Karpas-422 (cell line): ENCODE results near the gene GMIP. TPM values are rescaled to one million over a fixed set of nuclear protein-coding genes. Genes with fewer than 3 reads are reported as not detected.
"Not testable (repeated sequence)": the region's sequence is repeated elsewhere in the genome, so short reads cannot be mapped to it uniquely, and the experiment has no call there.

Experiments
- DNase-seq: peaks from one replicate; pipeline ENCODE4 v3.0.0-alpha.2; 2015
- H2AFZ ChIP-seq: fragments of 200-600 bp; sonication (generic); 2 replicates; pipeline ENCODE4 v1.6.1; 2014; ENCODE audit warnings: antibody characterized with exemption, low read length, mixed read lengths
- H3K27ac ChIP-seq: fragments of 200-600 bp; sonication (generic); 2 replicates; pipeline ENCODE4 v1.5.1; 2014; ENCODE audit warnings: mild to moderate bottlenecking, low read length, moderate library complexity
- H3K27me3 ChIP-seq: fragments of 200-600 bp; sonication (generic); 2 replicates; pipeline ENCODE4 v1.6.1; 2014; ENCODE audit warnings: low read length, mixed read lengths
- H3K36me3 ChIP-seq: fragments of 200-600 bp; sonication (generic); 2 replicates; pipeline ENCODE4 v1.6.1; 2014; ENCODE audit warnings: low read length, mixed read lengths; ENCODE audit not compliant: insufficient read depth
- H3K4me1 ChIP-seq: fragments of 200-600 bp; sonication (generic); 2 replicates; pipeline ENCODE4 v1.6.1; 2014; ENCODE audit warnings: mild to moderate bottlenecking, low read length, mixed read lengths
- H3K4me2 ChIP-seq: fragments of 200-600 bp; sonication (generic); 2 replicates; pipeline ENCODE4 v1.6.1; 2014; ENCODE audit warnings: low read length, low read depth, mild to moderate bottlenecking; ENCODE audit not compliant: poor library complexity, severe bottlenecking
- H3K4me3 ChIP-seq: fragments of 200-600 bp; sonication (generic); 2 replicates; pipeline ENCODE4 v1.5.1; 2014; ENCODE audit warnings: mild to moderate bottlenecking, antibody characterized with exemption, low read length, mixed read lengths
- H3K79me2 ChIP-seq: fragments of 200-600 bp; sonication (generic); 2 replicates; pipeline ENCODE4 v1.6.1; 2014; ENCODE audit warnings: mild to moderate bottlenecking, low read length, mixed read lengths
- H3K9ac ChIP-seq: fragments of 200-600 bp; sonication (generic); 2 replicates; pipeline ENCODE4 v1.6.0; 2014; ENCODE audit warnings: low read length
- H3K9me2 ChIP-seq: fragments of 200-600 bp; sonication (generic), shearing (Covaris generic); replicated peaks from 2 replicates; pipeline ENCODE4 v1.6.0; 2014; ENCODE audit warnings: mild to moderate bottlenecking, low read length, moderate library complexity; ENCODE audit not compliant: insufficient read depth
- H3K9me3 ChIP-seq: fragments of 300-700, 200-600 bp; sonication (generic); 2 replicates; pipeline ENCODE4 v1.6.1; 2014; ENCODE audit warnings: low read length, mixed read lengths
- H4K20me1 ChIP-seq: fragments of 200-600 bp; sonication (generic); 2 replicates; pipeline ENCODE4 v1.6.1; 2014; ENCODE audit warnings: mild to moderate bottlenecking, antibody characterized with exemption, low read length, low read depth; ENCODE audit not compliant: insufficient read depth
- total RNA-seq: library from RNA; depleted of rRNA; stranded (reverse); fragments of >200 nt; shearing (Covaris generic); gene quantifications from 2 replicates; pipeline ENCODE4 v1.2.3, GENCODE V29; 2014; ENCODE audit warnings: low replicate concordance

The GMIP gene
- total RNA-seq, 1 experiment from 2014 or later, result 24.3 TPM

- Histone ChIP-seq H3K9me3 (no peaks in the 10 kb centered on the region), H3K4me3 (no peak overlapping the region), H4K20me1 (no peaks in the 10 kb centered on the region), H3K4me1 (peaks cover 8% of the 10 kb centered on the region; the same call in 1 of the 2 replicates), H3K27me3 (no peaks in the 10 kb centered on the region), H3K27ac (no peak overlapping the region), H2AFZ (no peak overlapping the region), H3K36me3 (no peaks in the 10 kb centered on the region), H3K9me2 (no peaks in the 10 kb centered on the region), H3K79me2 (no peaks in the 10 kb centered on the region), H3K4me2 (no peak overlapping the region), H3K9ac (no peak overlapping the region)
- DNase-seq, result no peak
These were observed 28.4 kb downstream of the GMIP start for GRCh38 chr19:19615086-19615485.

GRCh38 chr19:19613506-19613905 is 30.0 kb downstream of the GMIP start:
- no peaks in the 10 kb centered on the region for H3K27me3 ChIP-seq
- no peaks in the 10 kb centered on the region for H3K9me3 ChIP-seq
- H3K4me1 ChIP-seq, result 0 out of 2 replicates have a peak, but pooled peaks cover 3% of the 10 kb centered on the region
- no peaks in the 10 kb centered on the region for H4K20me1 ChIP-seq
- no peak overlapping the region for H3K9ac ChIP-seq
- no peak overlapping the region for H2AFZ ChIP-seq
- no peaks in the 10 kb centered on the region for H3K9me2 ChIP-seq
- H3K79me2 ChIP-seq, result no peaks in the 10 kb centered on the region
- no peaks in the 10 kb centered on the region for H3K36me3 ChIP-seq
- DNase-seq, result no peak
- no peak overlapping the region for H3K4me3 ChIP-seq
- no peak overlapping the region for H3K4me2 ChIP-seq
- H3K27ac ChIP-seq, result no peak overlapping the region

- no peak overlapping the region for H2AFZ ChIP-seq
- no peaks in the 10 kb centered on the region for H4K20me1 ChIP-seq
- no peak for DNase-seq
- H3K9me3 ChIP-seq, result no peaks in the 10 kb centered on the region
- no peak overlapping the region for H3K4me3 ChIP-seq
- no peak overlapping the region for H3K27ac ChIP-seq
- H3K36me3 ChIP-seq, result no peaks in the 10 kb centered on the region
- H3K9ac ChIP-seq, result no peak overlapping the region
- no peaks in the 10 kb centered on the region for H3K9me2 ChIP-seq
- no peak overlapping the region for H3K4me2 ChIP-seq
- H3K27me3 ChIP-seq, result no peaks in the 10 kb centered on the region
- no peaks in the 10 kb centered on the region for H3K4me1 ChIP-seq
- no peaks in the 10 kb centered on the region for H3K79me2 ChIP-seq
These were observed 32.9 kb downstream of the GMIP start for GRCh38 chr19:19610376-19611202.

DNA sequence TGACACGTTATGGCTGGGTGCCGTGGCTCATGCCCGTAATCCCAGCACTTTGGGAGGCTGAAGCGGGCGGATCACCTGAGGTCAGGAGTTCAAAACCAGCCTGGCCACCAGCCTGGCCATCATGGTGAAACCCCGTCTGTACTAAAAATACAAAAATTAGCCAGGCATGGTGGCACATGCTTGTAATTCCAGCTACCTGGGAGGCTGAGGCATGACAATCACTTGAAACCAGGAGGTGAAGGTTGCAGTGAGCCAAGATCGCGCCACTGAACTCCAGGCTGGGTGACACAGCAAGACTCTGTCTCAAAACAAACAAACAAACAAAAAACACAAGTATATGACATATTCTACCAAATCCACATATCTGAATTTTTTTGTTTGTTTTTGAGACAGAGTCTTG is 36.8 kb downstream of the GMIP start:
- not testable (repeated sequence) for H3K27me3 ChIP-seq, H3K4me3 ChIP-seq, H4K20me1 ChIP-seq, H3K79me2 ChIP-seq, DNase-seq, H3K4me1 ChIP-seq, H3K36me3 ChIP-seq, H3K9me2 ChIP-seq, H3K27ac ChIP-seq, H3K9me3 ChIP-seq, H2AFZ ChIP-seq, H3K9ac ChIP-seq, H3K4me2 ChIP-seq

DNA sequence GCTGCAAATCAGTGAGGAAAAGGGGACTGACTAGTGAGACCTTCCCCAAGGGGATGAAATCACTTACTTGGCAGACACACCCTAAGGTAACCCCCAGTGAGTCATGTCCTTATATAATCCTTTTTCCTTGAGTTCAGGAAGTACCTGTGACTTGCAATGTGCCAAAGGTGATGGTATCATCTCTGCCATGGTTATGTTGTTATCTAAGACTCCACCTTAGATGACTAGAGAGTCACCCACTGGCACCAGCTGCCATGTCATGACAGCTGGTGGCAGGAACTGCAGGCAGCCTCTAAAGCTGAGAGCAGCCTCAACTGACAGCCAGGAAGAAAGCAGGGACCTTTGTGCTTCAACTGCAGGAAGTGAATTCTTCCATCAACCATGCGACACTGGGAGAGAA is 37.4 kb downstream of the GMIP start:
- H4K20me1 ChIP-seq, result no peaks in the 10 kb centered on the region
- no peak overlapping the region for H3K4me2 ChIP-seq
- H3K9me3 ChIP-seq, result no peaks in the 10 kb centered on the region
- no peak overlapping the region for H3K9ac ChIP-seq
- no peaks in the 10 kb centered on the region for H3K79me2 ChIP-seq
- no peaks in the 10 kb centered on the region for H3K4me1 ChIP-seq
- H3K27ac ChIP-seq, result no peak overlapping the region
- no peaks in the 10 kb centered on the region for H3K36me3 ChIP-seq
- no peak overlapping the region for H2AFZ ChIP-seq
- H3K4me3 ChIP-seq, result no peak overlapping the region
- no peaks in the 10 kb centered on the region for H3K9me2 ChIP-seq
- H3K27me3 ChIP-seq, result no peaks in the 10 kb centered on the region
- DNase-seq, result no peak

DNA sequence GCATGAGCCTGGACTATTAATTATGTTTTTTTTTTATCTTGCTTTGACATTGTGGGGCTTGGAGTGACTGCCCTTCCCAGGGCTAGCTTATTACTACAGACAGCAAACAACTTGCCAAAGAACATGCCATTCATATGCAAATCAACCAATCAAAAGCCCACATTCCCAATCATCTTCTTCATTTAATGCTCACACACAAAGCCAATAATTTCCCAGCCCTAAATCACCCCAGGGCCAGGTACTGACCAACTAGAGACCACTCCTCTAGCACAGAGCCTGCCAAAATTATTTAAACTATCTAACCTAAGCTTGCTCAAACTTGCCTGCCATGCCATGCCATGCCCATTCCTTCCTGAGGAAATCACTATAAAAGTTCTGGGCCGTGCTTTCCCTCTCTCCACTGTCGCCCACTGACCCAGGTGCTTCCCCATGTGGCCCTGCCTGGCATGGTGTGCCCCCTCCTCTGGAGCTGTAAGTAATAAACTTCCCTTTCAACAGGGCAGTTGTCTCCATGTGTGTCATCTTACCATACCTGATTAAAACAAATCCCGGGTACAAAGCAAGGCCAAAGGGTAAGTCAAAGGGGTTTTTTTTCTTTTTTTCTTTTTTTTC is 40.6 kb downstream of the GMIP start:
- no peak overlapping the region for H3K4me3 ChIP-seq
- no peak overlapping the region for H2AFZ ChIP-seq
- H3K9me3 ChIP-seq, result no peaks in the 10 kb centered on the region
- no peaks in the 10 kb centered on the region for H3K36me3 ChIP-seq
- H3K79me2 ChIP-seq, result no peaks in the 10 kb centered on the region
- no peak overlapping the region for H3K4me2 ChIP-seq
- H3K9me2 ChIP-seq, result no peaks in the 10 kb centered on the region
- no peaks in the 10 kb centered on the region for H4K20me1 ChIP-seq
- peaks cover 2% of the 10 kb centered on the region; the same call in 1 of the 2 replicates for H3K4me1 ChIP-seq
- no peaks in the 10 kb centered on the region; the same call in 1 of the 2 replicates for H3K27me3 ChIP-seq
- H3K27ac ChIP-seq, result no peak overlapping the region
- H3K9ac ChIP-seq, result no peak overlapping the region
- DNase-seq, result no peak

GRCh38 chr19:19602136-19602712 is 41.2 kb downstream of the GMIP start:
- Histone ChIP-seq H3K36me3 (no peaks in the 10 kb centered on the region), H3K27me3 (no peaks in the 10 kb centered on the region; the same call in 1 of the 2 replicates), H2AFZ (no peak overlapping the region), H3K9me3 (no peaks in the 10 kb centered on the region), H3K9me2 (no peaks in the 10 kb centered on the region), H3K4me3 (no peak overlapping the region), H4K20me1 (no peaks in the 10 kb centered on the region), H3K79me2 (no peaks in the 10 kb centered on the region), H3K4me2 (no peak overlapping the region), H3K9ac (no peak overlapping the region), H3K27ac (no peak overlapping the region), H3K4me1 (peaks cover 5% of the 10 kb centered on the region; the same call in 1 of the 2 replicates)
- DNase-seq, result no peak

GRCh38 chr19:19600793-19601330 is 42.6 kb downstream of the GMIP start:
- no peak overlapping the region for H3K27ac ChIP-seq
- no peak overlapping the region for H2AFZ ChIP-seq
- H3K9ac ChIP-seq, result no peak overlapping the region
- H3K4me3 ChIP-seq, result no peak overlapping the region
- no peak overlapping the region for H3K4me2 ChIP-seq
- peaks cover 5% of the 10 kb centered on the region; the same call in 1 of the 2 replicates for H3K4me1 ChIP-seq
- no peaks in the 10 kb centered on the region for H3K36me3 ChIP-seq
- DNase-seq, result no peak
- no peaks in the 10 kb centered on the region for H3K9me2 ChIP-seq
- H3K9me3 ChIP-seq, result no peaks in the 10 kb centered on the region
- H4K20me1 ChIP-seq, result no peaks in the 10 kb centered on the region
- no peaks in the 10 kb centered on the region; the same call in 1 of the 2 replicates for H3K27me3 ChIP-seq
- no peaks in the 10 kb centered on the region for H3K79me2 ChIP-seq
